ENCODE data around the gene ZNF277.

The ZNF277 gene

GRCh38 chr7:112338786-112339185, 132.3 kb downstream of the ZNF277 start:
- H3K4me3 ChIP-seq (replicated peaks in 1 of 2; ENCODE audit: low read depth in 2 of 2, low read length in 2 of 2) = no peak overlapping the region
- no peak for TF ChIP-seq CTCF (IDR thresholded peaks at IDR 0.05; ENCODE audit: low read depth, low read length)
- no peak for DNase-seq (ENCODE audit: low read depth in 2 of 2)

- no peak for TF ChIP-seq CTCF (IDR thresholded peaks at IDR 0.05; ENCODE audit: low read depth, low read length)
- H3K4me3 ChIP-seq (replicated peaks in 1 of 2; ENCODE audit: low read depth in 2 of 2, low read length in 2 of 2) = no peak overlapping the region
- no peak for DNase-seq (ENCODE audit: low read depth in 2 of 2)
Observed at GRCh38 chr7:112341464-112341863, 135.0 kb downstream of the ZNF277 start.

GRCh38 chr7:112346381-112347060, 140.0 kb downstream of the ZNF277 start:
- DNase-seq (ENCODE audit: low read depth in 2 of 2) = no peak
- H3K4me3 ChIP-seq (replicated peaks in 1 of 2; ENCODE audit: low read depth in 2 of 2, low read length in 2 of 2) = no peak overlapping the region
- TF ChIP-seq CTCF (IDR thresholded peaks at IDR 0.05; ENCODE audit: low read depth, low read length) = no peak

GRCh38 chr7:112347088-112347487, 140.6 kb downstream of the ZNF277 start:
- no peak for DNase-seq (ENCODE audit: low read depth in 2 of 2)
- no peak overlapping the region for H3K4me3 ChIP-seq (replicated peaks in 1 of 2; ENCODE audit: low read depth in 2 of 2, low read length in 2 of 2)

GRCh38 chr7:112350585-112350984, 144.1 kb downstream of the ZNF277 start:
- DNase-seq (ENCODE audit: low read depth in 2 of 2) = no peak
- no peak overlapping the region for H3K4me3 ChIP-seq (replicated peaks in 1 of 2; ENCODE audit: low read depth in 2 of 2, low read length in 2 of 2)
- TF ChIP-seq CTCF (IDR thresholded peaks at IDR 0.05; ENCODE audit: low read depth, low read length) = no peak

More at GRCh38 chr7:112347088-112347487, 140.6 kb downstream of the ZNF277 start:
- TF ChIP-seq CTCF (IDR thresholded peaks at IDR 0.05; ENCODE audit: low read depth, low read length) = no peak

GRCh38 chr7:112356596-112356995, 150.1 kb downstream of the ZNF277 start:
- no peak for DNase-seq (ENCODE audit: low read depth in 2 of 2)
- no peak for TF ChIP-seq CTCF (IDR thresholded peaks at IDR 0.05; ENCODE audit: low read depth, low read length)
- no peak overlapping the region for H3K4me3 ChIP-seq (replicated peaks in 1 of 2; ENCODE audit: low read depth in 2 of 2, low read length in 2 of 2)

GRCh38 chr7:112357136-112357535, 150.6 kb downstream of the ZNF277 start:
- no peak for DNase-seq (ENCODE audit: low read depth in 2 of 2)
- no peak overlapping the region for H3K4me3 ChIP-seq (replicated peaks in 1 of 2; ENCODE audit: low read depth in 2 of 2, low read length in 2 of 2)
- no peak for TF ChIP-seq CTCF (IDR thresholded peaks at IDR 0.05; ENCODE audit: low read depth, low read length)

All from cardiac fibroblast (primary cell).